Activated naive CD8-positive, alpha-beta T cell treated with anti-CD3 and anti-CD28 coated beads, Interleukin-2, amount 50 U/mL, for 24 hours (primary cell): ENCODE data around the gene RASL11A.

Source experiments
- ATAC-seq: fragments of 150-1000 bp; cut with Tn5 transposase; one replicate; pipeline ENCODE4 v1.10.0; 2021
- DNase-seq: peaks from one replicate; pipeline ENCODE4 v3.0.0; 2021
- H3K27ac Mint-ChIP-seq: one replicate; pipeline ENCODE4 v1.8.0; 2021; ENCODE audit warnings: mild to moderate bottlenecking, mixed read lengths
- H3K27me3 Mint-ChIP-seq: one replicate; pipeline ENCODE4 v1.8.0; 2021; ENCODE audit warnings: mixed read lengths
- H3K36me3 Mint-ChIP-seq: one replicate; pipeline ENCODE4 v1.8.0; 2021; ENCODE audit warnings: low read depth, mixed read lengths
- H3K4me1 Mint-ChIP-seq: one replicate; pipeline ENCODE4 v1.8.0; 2021; ENCODE audit warnings: mixed read lengths
- H3K4me3 Mint-ChIP-seq: one replicate; pipeline ENCODE4 v1.8.0; 2021; ENCODE audit warnings: mild to moderate bottlenecking, moderate library complexity, mixed read lengths
- H3K9me3 Mint-ChIP-seq: one replicate; pipeline ENCODE4 v1.8.0; 2021; ENCODE audit warnings: mixed read lengths

The RASL11A gene

GRCh38 chr13:27258637-27259386 is 11.8 kb upstream of the RASL11A start:
- H3K9me3 Mint-ChIP-seq: no peaks in the 10 kb centered on the region
- no peak for ATAC-seq
- H3K27ac Mint-ChIP-seq: peak overlapping the region; percentile 81
- H3K27me3 Mint-ChIP-seq: no peaks in the 10 kb centered on the region
- peaks cover 86% of the 10 kb centered on the region for H3K4me1 Mint-ChIP-seq
- H3K36me3 Mint-ChIP-seq: peaks cover 74% of the 10 kb centered on the region
- DNase-seq: no peak
- no peak overlapping the region for H3K4me3 Mint-ChIP-seq

DNA sequence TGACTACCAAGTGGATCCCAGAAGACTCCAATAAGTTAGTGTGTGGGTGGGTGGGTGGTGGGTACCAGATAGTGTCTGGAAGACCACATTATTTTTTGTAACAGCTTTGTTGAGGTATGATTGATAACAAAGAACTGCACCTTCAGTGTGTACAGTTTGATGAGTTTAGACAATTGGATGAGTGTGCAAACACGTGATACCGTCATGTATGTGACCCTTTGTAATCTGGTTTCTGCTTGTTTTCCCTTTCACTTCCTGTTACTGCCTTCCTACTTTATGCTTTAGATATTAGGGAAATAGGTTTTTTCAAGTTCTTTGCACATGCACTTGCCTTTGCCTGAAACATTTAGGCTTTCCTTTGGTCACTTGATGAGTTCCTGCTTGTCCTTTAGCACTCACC is 10.8 kb upstream of the RASL11A start:
- Mint-ChIP-seq H3K9me3 (no peaks in the 10 kb centered on the region), H3K27me3 (no peaks in the 10 kb centered on the region), H3K4me1 (peaks cover 83% of the 10 kb centered on the region), H3K4me3 (no peak overlapping the region), H3K36me3 (peaks cover 63% of the 10 kb centered on the region), H3K27ac (peak overlapping the region; percentile 81)
- ATAC-seq (no peak), DNase-seq (no peak)

- no peak for DNase-seq
- H3K36me3 Mint-ChIP-seq: peaks cover 49% of the 10 kb centered on the region
- H3K27ac Mint-ChIP-seq: peak overlapping the region; percentile 16
- no peak for ATAC-seq
- H3K27me3 Mint-ChIP-seq: no peaks in the 10 kb centered on the region
- H3K4me1 Mint-ChIP-seq: peaks cover 74% of the 10 kb centered on the region
- H3K4me3 Mint-ChIP-seq: no peak overlapping the region
- H3K9me3 Mint-ChIP-seq: no peaks in the 10 kb centered on the region
Measured at GRCh38 chr13:27261396-27261795, 9.2 kb upstream of the RASL11A start.

- Mint-ChIP-seq H3K36me3 (peaks cover 28% of the 10 kb centered on the region), H3K9me3 (no peaks in the 10 kb centered on the region), H3K27me3 (no peaks in the 10 kb centered on the region), H3K4me1 (peaks cover 58% of the 10 kb centered on the region), H3K4me3 (no peak overlapping the region), H3K27ac (no peak overlapping the region)
- ATAC-seq (no peak), DNase-seq (no peak)
Measured at GRCh38 chr13:27263438-27263837, 7.2 kb upstream of the RASL11A start.

- peaks cover 51% of the 10 kb centered on the region for H3K4me1 Mint-ChIP-seq
- peak overlapping the region; percentile 5 for H3K27ac Mint-ChIP-seq
- peak; percentile 72 for ATAC-seq
- H3K4me3 Mint-ChIP-seq: no peak overlapping the region
- DNase-seq: no peak
- H3K36me3 Mint-ChIP-seq: peaks cover 21% of the 10 kb centered on the region
- no peaks in the 10 kb centered on the region for H3K9me3 Mint-ChIP-seq
- H3K27me3 Mint-ChIP-seq: no peaks in the 10 kb centered on the region
Measured at GRCh38 chr13:27264181-27264580, 6.4 kb upstream of the RASL11A start.

- no peaks in the 10 kb centered on the region for H3K27me3 Mint-ChIP-seq
- H3K9me3 Mint-ChIP-seq: no peaks in the 10 kb centered on the region
- H3K4me3 Mint-ChIP-seq: no peak overlapping the region
- ATAC-seq (no peak), DNase-seq (no peak)
- peak overlapping the region; percentile 5 for H3K27ac Mint-ChIP-seq
- peaks cover 17% of the 10 kb centered on the region for H3K36me3 Mint-ChIP-seq
- peaks cover 46% of the 10 kb centered on the region for H3K4me1 Mint-ChIP-seq
Measured at GRCh38 chr13:27264648-27265047, 6.0 kb upstream of the RASL11A start.

- DNase-seq (no peak), ATAC-seq (no peak)
- Mint-ChIP-seq H3K4me3 (no peak overlapping the region), H3K36me3 (peaks cover 6% of the 10 kb centered on the region), H3K27ac (peak overlapping the region; percentile 31), H3K4me1 (peaks cover 36% of the 10 kb centered on the region), H3K27me3 (peaks cover 3% of the 10 kb centered on the region), H3K9me3 (no peaks in the 10 kb centered on the region)
Measured at GRCh38 chr13:27266917-27267316, 3.7 kb upstream of the RASL11A start.

GRCh38 chr13:27267596-27267995 is 3.0 kb upstream of the RASL11A start:
- Mint-ChIP-seq H3K4me3 (no peak overlapping the region), H3K27ac (no peak overlapping the region), H3K9me3 (no peaks in the 10 kb centered on the region), H3K27me3 (peaks cover 5% of the 10 kb centered on the region), H3K36me3 (peaks cover 2% of the 10 kb centered on the region), H3K4me1 (peaks cover 29% of the 10 kb centered on the region)
- ATAC-seq (no peak), DNase-seq (no peak)

GRCh38 chr13:27269114-27269665 is 1.4 kb upstream of the RASL11A start:
- peaks cover 1% of the 10 kb centered on the region for H3K36me3 Mint-ChIP-seq
- H3K27me3 Mint-ChIP-seq: peaks cover 8% of the 10 kb centered on the region
- H3K4me3 Mint-ChIP-seq: no peak overlapping the region
- DNase-seq (no peak), ATAC-seq (no peak)
- no peak overlapping the region for H3K27ac Mint-ChIP-seq
- H3K4me1 Mint-ChIP-seq: peaks cover 17% of the 10 kb centered on the region
- no peaks in the 10 kb centered on the region for H3K9me3 Mint-ChIP-seq

DNA sequence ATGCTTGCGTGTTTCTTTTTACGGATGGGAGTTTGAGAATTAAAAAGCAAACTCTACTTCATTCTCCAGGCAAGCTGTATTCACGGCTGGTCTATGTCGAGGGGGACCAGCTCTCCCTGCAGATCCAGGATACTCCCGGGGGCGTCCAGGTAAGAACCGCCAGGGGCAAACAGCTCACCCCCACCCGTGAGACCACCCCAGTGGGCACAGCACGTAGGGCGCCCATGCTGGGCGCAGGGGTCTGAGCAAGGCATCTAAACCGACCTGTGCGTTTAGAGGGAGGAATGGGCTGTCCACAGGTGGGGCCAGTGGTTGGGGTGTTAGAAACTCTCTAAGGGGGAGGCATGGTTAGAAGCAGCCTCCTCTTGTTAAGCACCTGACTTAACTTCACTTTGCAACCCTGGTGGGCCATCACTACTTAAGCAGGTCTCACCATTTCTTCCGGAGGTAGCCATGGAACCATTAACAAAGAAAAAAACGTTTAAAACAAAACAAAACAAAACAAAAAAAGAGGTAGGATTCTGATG is 1.0 kb downstream of the RASL11A start:
- H3K27ac Mint-ChIP-seq: no peak overlapping the region
- H3K27me3 Mint-ChIP-seq: peaks cover 11% of the 10 kb centered on the region
- DNase-seq (no peak), ATAC-seq (no peak)
- no peaks in the 10 kb centered on the region for H3K9me3 Mint-ChIP-seq
- H3K4me3 Mint-ChIP-seq: peak overlapping the region; percentile 82
- H3K36me3 Mint-ChIP-seq: peaks cover 1% of the 10 kb centered on the region
- peaks cover 12% of the 10 kb centered on the region for H3K4me1 Mint-ChIP-seq

DNA sequence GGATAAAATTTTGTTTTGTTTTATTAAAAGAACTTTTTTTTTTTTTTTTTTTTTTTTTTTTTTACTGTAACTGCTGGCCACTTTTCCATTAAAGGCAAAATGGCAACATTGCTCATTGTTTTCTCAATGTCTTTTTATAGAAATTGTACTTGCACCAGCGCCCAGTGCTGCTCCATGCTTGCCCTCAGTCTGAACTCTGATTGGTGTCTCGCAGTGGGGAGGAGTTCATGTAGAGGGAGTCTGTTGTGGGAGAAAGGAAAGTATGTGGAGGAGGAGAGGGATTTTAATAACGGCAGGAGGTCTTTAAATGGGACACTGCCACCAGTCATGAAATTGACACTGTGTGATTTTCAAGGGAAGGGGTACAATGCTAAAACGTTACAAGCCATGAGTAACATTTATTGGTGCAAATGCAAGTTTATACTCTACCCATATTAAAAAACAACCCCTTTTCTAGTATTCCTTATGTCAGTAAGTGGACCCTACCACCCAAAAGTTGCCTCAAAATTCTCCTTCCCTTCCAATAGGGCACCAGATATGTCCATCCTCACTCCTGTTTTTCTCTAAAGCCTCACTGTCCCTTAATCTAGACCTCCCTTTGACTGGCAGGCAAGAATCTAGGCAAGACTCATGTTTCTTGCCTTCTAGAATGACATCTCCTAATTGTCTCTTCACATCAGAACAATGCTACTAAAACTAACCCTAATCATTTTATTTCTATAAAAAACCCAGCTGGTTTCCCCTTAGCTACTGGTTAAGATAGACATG is 3.2 kb downstream of the RASL11A start:
- Mint-ChIP-seq H3K4me3 (no peak overlapping the region), H3K36me3 (peaks cover 1% of the 10 kb centered on the region), H3K27ac (no peak overlapping the region), H3K27me3 (peaks cover 11% of the 10 kb centered on the region), H3K9me3 (no peaks in the 10 kb centered on the region), H3K4me1 (peaks cover 11% of the 10 kb centered on the region)
- ATAC-seq: no peak
- no peak for DNase-seq

- Mint-ChIP-seq H3K9me3 (no peaks in the 10 kb centered on the region), H3K4me1 (peaks cover 11% of the 10 kb centered on the region), H3K4me3 (no peak overlapping the region), H3K36me3 (peaks cover 1% of the 10 kb centered on the region), H3K27me3 (peaks cover 11% of the 10 kb centered on the region), H3K27ac (no peak overlapping the region)
- DNase-seq: no peak
- ATAC-seq: no peak
Measured at GRCh38 chr13:27274631-27275030, 4.0 kb downstream of the RASL11A start.

GRCh38 chr13:27276188-27276587 is 5.6 kb downstream of the RASL11A start:
- no peak for ATAC-seq
- no peak for DNase-seq
- Mint-ChIP-seq H3K27me3 (peaks cover 8% of the 10 kb centered on the region), H3K36me3 (peaks cover 1% of the 10 kb centered on the region), H3K4me3 (no peak overlapping the region), H3K4me1 (peaks cover 3% of the 10 kb centered on the region), H3K27ac (no peak overlapping the region), H3K9me3 (no peaks in the 10 kb centered on the region)

DNA sequence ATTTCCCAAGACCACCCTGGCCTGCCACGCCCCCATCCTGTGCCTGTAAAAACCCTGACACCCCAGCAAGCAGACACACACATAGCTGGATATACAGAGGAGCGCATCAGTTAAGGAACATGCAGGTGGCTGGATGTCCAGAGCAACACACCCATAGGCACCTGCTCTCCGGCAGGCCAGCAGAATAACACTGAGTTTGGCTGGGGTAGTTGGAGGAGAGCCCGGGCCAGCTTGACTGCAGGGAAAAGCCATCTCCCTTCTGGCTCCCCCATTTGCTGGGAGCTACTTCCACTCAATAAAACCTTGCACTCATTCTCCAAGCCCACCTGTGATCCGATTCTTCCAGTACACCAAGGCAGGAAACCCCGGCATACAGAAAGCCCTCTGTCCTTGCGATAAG is 8.9 kb downstream of the RASL11A start:
- Mint-ChIP-seq H3K27me3 (peaks cover 3% of the 10 kb centered on the region), H3K27ac (no peak overlapping the region), H3K9me3 (no peaks in the 10 kb centered on the region), H3K36me3 (no peaks in the 10 kb centered on the region), H3K4me3 (no peak overlapping the region), H3K4me1 (no peaks in the 10 kb centered on the region)
- ATAC-seq (no peak), DNase-seq (no peak)
